Esophagus squamous epithelium (tissue), 4 donors: ENCODE data around the gene KCNK3.

Source experiments
- POLR2A ChIP-seq, 4 donors: fragments of 450-650 bp; IDR thresholded peaks; one replicate each; pipeline ENCODE4 v1.6.1; 2017; ENCODE audit warnings: antibody characterized with exemption in 4 of 4, mild to moderate bottlenecking in 4 of 4, moderate library complexity in 3 of 4
- TF ChIP-seq, protein P1 (sequence below), 6 experiments: fragments of 450-650 bp in 4 of 6; fragments of 200-600 bp in 2 of 6; sonication (generic) in 2 of 6; IDR thresholded peaks; one replicate each; pipeline ENCODE4 v1.5.1; 2016 to 2019; ENCODE audit warnings: antibody characterized with exemption in 6 of 6, mild to moderate bottlenecking in 4 of 6, moderate library complexity in 4 of 6

DNA sequence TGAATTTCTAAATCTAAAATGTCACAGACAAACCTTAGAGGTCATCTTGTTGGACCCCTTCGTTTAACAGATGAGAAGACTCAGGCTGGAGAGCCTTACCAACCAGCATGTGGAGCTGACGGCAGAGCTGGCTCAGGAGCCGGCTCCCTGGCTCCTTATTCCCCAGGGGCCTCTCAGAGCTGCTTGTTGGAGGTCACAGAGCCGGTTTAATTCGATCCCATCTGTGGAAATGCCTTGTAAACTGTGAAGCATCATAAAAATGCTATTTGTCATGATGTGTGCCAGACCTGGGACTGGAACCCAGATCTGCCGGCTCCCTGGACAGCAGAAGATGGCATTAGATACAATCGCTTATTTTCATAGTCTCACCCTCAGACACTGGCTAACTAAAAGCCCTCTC, 43.2 kb upstream of the KCNK3 start:
- TF ChIP-seq, protein P1, sequence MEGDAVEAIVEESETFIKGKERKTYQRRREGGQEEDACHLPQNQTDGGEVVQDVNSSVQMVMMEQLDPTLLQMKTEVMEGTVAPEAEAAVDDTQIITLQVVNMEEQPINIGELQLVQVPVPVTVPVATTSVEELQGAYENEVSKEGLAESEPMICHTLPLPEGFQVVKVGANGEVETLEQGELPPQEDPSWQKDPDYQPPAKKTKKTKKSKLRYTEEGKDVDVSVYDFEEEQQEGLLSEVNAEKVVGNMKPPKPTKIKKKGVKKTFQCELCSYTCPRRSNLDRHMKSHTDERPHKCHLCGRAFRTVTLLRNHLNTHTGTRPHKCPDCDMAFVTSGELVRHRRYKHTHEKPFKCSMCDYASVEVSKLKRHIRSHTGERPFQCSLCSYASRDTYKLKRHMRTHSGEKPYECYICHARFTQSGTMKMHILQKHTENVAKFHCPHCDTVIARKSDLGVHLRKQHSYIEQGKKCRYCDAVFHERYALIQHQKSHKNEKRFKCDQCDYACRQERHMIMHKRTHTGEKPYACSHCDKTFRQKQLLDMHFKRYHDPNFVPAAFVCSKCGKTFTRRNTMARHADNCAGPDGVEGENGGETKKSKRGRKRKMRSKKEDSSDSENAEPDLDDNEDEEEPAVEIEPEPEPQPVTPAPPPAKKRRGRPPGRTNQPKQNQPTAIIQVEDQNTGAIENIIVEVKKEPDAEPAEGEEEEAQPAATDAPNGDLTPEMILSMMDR (IDR thresholded peaks at IDR 0.05) = no peak
- TF ChIP-seq POLR2A (IDR thresholded peaks at IDR 0.05) = no peak
